DMS153 treated with DMSO at 0.1 percent for 48 hours (cell line): ENCODE results near the gene MAT2B.

Experiments
- DNase-seq: peaks from one replicate; lab custom pipeline; 2025; ENCODE audit not compliant: unreplicated experiment; lab: John Stamatoyannopoulos, UW

The MAT2B gene

DNA sequence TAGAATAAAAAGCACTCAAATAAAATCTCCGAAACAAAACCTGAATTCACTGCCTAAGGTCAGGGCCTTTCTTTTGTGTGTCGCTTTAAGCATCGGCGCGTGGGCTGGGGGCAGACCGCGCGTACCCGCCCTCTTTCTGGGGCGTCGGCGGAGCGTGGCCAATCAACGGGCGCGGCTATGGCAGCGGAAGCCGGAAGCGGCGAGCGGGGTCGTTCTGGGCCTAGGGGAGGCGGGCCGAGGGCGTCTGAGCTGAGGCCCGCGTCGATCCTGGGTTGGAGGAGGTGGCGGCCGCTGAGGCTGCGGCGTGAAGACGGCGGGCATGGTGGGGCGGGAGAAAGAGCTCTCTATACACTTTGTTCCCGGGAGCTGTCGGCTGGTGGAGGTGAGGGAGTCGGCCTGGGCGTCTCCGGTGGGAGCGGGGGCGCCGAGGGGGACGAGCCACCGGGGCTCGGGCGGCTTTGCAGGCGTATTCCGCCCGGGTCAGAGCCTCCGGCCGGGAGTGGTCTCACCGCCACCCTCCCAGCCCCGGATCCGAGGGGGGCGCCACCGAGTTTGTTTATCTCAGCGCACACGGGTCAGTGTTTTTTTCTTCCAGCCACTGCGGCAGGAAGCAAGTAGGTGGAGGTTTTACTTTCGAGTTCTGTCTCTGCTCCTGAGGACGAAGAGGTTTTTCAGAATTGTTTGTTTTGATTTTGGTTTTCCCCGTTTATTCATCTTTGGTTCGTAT is at the start of gene MAT2B:
MAT2B (plus strand) TSS at position 252 of the 727 bp plus-strand sequence; CDS start at position 320, 68 bp downstream.
- peak; percentile 61 for DNase-seq

DNA sequence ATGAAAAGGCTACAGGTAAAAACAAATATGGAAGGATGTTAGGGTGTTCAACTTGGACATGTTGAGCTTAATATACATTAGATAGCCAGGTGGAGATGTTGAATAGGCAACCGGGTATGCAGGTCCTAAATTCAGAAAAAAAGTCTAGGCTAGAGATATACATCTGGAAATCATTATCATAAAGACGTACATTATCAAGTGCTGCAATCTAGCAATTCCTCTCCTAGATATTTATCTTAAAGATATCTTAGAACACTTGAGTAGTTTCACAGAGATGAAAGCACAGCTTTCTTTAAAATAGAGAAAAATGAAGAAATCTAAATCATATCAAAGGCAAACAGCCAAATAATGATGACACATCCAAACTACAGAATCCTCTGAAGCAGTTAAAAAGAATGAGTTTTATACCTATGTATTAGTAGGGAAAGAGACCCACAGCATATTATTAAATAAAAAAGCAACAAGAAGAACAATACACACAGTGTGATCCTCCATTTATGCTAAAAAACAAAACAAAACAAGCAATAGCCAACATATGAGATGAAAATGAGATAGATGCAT is 49.3 kb upstream of the MAT2B start:
- no peak for DNase-seq

DNA sequence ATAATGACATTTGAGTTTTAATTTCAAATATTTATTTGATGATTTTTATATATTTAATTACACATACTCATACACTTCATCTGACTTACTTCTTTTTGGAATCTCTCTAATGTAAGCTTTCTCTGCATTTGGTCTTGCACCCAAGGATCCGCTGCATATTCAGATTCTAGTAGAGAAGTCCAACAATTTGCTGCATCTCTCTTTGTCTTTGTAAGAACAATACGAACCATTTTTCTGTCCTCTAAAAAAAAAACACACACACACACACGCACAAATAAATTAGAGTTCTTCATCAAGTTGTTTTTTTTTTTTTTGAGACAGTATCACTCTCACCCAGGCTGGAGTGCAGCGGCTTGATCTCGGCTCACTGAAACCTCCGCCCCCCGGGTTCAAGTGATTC is 48.6 kb upstream of the MAT2B start:
- DNase-seq: no peak

DNA sequence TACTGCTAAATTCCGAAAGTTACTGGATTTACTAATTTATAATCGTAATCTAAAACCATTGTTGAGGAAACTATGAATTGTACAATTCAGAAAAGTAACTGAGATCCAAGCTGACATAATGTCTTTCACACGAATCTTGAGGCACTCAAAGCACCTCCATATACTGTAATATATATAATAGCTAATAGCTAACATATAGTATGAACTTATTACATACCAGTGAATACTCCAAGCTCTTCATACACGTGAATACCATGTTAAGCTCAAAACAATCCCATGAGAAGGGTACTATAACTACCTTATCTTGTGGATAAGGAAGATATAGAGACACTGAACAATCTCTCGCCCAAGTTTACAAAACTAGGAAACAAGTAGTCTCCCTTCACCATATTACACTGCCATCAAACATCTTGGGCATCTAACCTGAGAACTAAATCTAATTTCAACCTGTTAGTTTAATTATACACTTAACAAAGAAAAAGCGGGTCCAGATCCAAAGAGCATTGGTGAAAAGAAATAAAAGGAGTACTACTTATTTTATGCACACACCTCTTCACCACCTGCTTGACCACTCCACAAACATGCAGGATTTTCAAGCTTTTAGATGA is 46.5 kb upstream of the MAT2B start:
- no peak for DNase-seq

DNA sequence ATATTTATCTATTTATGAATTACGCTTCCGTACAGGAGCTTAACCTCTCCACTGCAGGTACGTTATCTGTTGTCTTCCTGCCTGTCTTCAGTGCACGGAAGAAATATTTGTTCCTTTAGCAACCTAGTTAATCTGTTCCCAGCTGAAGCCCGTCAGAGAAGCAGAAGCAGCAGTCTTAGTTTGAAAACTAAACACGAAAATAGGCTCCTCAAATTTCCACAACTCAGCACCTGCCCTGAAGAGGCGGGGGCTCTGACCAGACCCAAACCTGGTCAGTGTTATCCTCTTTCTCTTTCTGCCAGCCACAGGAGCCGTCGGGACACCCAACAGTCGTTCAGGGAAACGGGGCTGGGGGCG is 46.0 kb upstream of the MAT2B start:
- DNase-seq: no peak

DNA sequence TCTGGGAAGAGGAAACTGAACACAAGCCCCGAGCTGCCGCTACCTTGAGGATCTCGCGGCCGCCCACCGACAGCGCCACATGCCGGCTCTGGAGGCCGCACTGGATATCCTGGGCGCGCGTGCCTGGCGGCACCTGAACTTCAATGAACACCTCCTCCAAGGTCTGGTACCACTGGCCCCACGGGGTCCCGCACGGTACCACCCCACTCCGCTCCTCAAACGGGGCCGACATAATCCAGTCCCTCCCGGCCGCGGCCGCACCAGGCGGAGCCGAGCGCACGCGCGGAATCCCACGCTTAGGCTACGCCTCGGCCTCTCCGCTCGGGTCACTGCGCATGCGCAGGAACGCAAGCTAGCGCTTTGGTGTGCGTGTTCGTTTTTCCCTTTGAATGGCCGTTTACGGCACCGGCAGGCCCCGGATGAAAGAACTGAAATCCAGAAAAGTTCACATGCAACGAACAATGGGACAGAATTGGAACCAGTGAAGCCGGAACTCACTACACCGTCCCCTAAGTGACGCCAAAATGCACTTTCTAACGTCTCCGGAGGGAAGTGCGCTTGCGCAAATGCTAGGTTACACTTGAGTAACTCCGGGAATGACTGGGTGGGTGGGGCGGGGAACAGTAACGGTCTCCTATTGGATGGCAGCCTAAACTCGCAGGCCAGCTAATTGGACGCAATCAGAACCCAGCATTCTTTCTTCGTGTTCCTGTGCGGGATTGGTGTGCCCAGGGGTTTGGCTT is 45.4 kb upstream of the MAT2B start, which contains the start of gene NUDCD2:
NUDCD2 (minus strand) TSS at position 284 of the 743 bp plus-strand sequence; CDS start at position 232, 52 bp downstream.
- DNase-seq: peak; percentile 72

DNA sequence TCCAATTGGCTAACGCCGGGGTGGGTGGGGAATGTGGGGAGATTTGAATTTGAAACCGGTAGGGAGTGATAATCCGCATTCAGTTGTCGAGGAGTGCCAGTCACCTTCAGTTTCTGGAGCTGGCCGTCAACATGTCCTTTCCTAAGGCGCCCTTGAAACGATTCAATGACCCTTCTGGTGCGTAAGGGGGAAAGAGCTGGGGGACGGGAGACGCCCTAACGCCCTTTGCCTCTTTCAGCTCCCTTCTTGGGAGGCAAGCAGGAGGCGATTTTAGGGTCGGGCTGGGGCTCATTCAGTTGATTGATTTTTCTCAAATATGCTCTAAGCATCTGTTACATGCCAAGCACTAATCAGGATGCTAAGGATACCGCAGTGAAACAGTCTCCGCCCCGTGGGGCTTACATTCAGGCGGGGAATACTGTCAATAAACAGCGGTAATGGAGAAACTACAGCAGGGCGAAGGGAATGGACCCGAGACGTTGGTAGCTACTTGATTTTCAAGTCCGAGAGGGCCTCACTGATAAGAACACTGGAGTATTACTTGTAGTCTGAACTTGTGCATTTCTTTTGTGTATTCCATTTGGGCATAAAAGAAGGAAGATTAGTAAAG is 44.8 kb upstream of the MAT2B start, which contains the start of gene HMMR:
HMMR (plus strand) TSS at position 71 of the 610 bp plus-strand sequence; CDS start at position 132, 61 bp downstream.
- DNase-seq: no peak

DNA sequence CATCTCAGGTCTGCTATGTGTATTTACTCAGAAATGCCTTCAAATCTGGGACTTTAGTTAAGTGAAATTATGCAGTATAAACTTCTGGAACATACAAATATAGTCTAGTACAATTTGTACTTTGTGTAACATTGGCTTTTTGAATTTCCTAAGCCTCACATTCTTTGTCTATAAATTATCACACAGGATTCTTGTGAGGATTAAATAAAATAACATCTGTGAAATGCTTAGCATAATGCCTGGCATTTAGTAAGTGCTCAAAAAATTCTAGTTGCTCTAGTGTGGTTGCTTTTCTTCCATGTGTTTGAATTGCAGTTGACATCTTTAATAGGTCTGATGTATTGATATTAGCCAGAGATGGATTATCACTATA is 42.4 kb upstream of the MAT2B start:
- DNase-seq: no peak

DNA sequence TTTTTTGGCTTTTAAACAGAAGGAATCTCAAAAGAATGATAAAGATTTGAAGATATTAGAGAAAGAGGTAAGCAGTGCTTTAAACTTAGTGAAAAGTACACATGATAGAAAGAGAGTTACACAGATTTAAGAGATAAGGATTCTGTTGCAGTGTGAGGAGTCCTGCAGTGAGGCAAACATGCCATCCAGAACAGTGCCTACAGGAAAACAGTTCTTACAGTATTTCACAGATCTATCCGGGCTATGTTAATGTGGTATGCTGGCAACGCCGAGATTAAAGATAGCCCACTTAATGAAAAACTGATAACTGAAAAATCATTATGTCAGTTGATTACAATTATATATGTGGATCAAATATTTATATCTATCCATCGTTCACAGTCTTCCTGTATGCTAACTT is 37.7 kb upstream of the MAT2B start:
- no peak for DNase-seq

DNA sequence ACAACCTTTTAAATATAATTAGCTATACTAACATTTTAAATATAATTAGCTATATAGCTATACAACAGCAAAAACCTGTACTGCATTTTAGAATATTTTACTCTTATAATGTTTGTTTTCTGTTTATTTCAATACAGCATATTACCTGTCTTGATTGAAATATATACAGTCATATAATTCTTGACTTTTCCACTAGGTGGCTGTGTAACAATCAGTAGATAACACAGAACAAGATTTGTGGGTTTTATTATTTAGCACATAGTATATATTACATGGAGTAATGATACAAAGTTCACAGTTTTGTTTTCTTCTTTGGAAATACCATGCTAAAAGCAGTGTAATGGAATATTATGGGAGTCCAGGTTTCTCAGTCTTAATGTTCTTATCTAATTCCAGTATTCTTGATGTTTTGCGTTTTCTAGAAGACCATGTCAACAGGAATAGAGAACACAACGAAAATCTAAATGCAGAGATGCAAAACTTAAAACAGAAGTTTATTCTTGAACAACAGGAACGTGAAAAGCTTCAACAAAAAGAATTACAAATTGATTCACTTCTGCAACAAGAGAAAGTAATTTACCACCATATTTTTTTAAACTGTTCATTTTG is 31.7 kb upstream of the MAT2B start:
- no peak for DNase-seq

DNA sequence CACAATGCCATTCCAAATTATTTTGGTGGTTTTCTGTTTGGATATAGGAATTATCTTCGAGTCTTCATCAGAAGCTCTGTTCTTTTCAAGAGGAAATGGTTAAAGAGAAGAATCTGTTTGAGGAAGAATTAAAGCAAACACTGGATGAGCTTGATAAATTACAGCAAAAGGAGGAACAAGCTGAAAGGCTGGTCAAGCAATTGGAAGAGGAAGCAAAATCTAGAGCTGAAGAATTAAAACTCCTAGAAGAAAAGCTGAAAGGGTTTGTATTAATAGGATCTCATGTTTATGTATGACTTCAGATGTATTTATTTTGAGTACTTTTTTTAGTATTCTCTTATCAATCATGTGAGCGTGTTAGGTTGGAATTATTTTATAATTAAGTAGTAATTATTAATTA is 30.0 kb upstream of the MAT2B start:
- DNase-seq: no peak

DNA sequence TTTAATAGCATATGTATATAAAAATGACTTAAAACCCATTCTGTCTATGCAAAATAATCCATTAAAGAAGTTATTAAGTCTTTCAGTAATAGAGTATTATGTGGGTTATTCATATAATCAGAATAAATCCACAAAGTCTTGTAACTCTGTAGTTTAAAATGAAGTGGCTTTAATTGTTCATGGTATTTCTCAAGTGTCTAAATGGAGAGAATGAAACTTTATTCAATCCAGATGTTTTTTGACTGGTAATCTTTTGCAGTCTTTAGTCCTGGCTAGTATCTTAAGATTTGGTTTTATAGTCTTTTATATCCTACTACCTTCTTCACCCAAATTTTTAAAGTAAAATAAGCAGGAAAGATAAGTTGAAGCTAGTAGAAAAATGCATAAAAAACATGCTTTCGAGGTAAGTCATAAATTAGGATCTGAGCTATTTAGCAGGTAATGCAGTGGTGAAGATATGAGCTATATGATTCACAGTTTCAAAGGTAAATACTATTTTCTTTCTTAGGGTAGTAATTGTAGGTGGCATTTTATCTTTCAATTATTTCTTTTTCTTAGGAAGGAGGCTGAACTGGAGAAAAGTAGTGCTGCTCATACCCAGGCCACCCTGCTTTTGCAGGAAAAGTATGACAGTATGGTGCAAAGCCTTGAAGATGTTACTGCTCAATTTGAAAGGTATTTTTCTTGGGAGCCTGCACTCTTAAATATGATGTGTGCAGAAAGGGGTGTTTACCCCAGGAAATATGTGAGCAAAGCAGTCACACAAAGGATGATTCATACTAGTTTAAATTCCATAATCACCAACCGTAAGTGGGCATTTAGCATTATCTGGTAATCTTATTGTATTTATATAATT is 27.1 kb upstream of the MAT2B start:
- DNase-seq: no peak

DNA sequence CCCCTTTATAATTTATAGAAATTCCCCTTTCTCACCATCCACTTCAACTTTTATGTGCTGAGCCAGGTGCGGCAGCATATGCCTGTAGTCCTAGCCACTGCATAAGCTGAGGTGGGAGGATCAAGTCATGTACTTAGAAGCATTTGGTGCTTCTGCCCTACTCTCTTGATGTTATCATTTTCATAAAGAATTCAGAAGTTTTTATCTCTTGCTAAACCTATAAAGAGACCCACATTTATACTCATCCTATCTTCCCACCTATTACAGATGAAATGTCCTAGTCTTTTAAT is 26.5 kb upstream of the MAT2B start:
- no peak for DNase-seq

DNA sequence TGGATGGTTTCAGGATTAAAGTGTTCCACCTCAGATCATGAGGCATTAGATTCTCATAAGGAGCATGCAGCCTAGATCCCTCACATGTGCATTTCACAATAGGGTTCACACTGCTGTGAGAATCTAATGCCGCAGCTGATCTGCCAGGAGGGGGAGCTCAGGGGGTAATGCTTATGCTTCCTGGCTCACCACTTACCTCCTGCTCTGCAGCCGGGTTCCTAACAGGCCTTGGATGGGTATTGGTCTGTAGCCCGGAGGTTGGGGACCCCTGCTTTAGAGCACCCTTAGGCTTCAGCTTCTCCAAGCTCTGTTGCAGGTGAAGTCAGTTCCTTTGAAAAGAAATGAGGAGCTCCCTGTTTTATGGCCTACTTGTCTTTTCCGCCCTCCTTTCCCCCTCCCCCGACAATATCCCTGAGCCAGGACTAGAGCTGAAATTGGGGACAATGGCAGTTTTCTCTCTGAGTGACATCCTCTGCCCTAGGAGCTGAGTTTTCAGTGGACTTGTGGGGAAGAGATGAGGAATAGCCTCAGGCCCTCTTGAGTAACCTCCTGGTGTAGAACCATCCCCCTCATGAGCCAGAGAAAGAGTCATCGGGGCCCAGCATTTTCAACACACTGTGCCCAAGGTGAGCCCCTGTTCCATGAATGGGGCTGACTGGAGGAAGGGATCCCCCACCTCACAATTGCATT is 16.2 kb upstream of the MAT2B start:
- DNase-seq: no peak

DNA sequence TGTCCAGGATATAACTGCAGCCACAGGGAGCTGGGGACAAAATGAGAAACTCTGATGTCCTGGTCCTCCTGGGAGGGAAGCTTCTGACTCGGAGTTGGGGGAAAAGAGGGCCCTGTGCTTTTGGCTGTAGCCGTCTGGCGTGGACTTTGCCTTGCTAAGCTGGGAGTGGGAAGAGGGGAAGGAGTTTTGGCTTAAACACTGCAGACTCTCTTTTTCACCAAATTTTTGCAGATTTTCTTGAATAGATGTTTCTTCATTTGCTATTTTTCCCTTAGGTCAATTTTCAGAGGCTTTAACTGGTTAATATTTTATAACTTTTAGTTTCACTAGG is 15.7 kb upstream of the MAT2B start:
- DNase-seq: no peak

DNA sequence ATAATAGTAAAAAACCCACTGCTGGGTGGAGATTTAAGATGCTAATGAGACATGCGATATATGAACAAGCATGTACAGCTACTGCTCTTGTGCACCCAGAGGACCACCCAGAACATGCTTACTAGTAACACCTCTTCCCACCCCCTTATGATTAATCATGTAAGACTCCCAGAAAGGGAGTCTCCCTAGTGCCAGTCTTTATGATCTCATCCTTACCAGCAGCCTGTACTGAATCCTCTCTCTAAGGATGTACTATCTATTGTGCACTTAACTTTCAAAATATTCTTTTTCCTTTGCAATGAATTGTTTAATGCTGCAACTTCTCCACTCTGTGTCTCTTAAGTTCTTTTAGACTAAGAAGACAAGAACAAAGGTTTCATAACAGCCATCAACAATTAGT is 9.1 kb upstream of the MAT2B start:
- DNase-seq: no peak

DNA sequence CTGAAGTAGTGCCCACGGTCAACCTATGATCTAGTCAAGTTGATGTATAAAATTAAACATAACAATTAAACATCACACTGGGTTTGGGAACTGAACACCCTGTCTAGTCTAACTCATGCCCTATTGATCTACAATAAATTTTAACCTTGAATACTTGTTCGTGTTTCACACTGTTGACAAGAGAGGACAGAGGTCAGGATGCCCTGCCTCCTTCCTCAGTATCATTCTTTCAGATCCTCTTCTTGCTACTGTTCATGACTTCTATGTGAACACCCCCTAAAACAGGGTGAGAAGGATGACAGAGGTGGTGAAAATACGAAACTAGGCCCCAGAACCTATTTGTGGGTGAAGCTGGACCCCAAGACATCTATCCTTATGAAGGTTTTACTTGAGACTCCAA is 8.1 kb upstream of the MAT2B start:
- no peak for DNase-seq

DNA sequence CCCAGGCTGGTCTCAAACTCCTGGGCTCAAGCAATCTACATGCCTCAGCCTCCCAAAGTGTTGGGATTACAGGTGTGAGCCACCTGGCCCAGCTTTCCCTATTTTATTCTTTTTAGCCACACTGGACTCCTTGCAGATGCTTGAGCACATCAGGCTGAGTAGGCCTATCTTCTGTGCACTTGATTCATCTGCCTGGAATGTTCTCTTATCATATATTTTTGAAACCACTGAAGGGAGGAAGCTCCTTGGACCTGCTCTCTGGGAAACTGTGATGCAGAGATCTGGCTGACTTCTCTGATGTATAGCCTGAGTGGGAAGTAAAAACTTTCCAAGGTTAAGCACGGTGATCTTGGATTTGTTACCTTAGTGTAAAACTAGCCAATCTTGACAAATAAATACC is 6.5 kb upstream of the MAT2B start:
- no peak for DNase-seq

DNA sequence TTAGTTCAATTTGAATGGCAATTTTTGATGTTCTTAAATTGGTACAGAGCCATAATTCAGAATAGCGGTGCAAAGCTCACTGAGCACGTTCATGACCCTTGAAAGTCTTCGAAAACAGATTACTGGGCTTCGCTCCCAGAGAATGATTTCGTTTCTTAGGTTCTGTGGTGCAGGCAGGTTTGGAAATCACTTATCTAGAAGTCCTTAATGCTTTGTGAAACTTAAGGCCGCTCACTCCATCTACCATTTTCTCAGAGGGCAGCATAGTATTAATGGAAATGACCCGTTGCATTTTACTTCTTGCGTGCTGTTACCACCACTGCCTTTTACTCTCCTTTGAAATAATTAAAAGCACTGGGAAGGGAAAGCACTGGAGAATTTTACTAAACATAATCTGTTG is 2.9 kb upstream of the MAT2B start:
- no peak for DNase-seq
